ENCODE data around the gene GREM2. TPM values are rescaled to one million over a fixed set of nuclear protein-coding genes. Genes with fewer than 3 reads are reported as not detected.

Gene GREM2
- total RNA-seq, 1 donor from 2014 or later, result not detected

GRCh38 chr1:240599830-240600229 is 12.1 kb downstream of the GREM2 start:
- Mint-ChIP-seq H3K4me3 (ENCODE audit: low read depth) (no peak overlapping the region), H3K27ac (no peak overlapping the region), H3K36me3 (ENCODE audit: low read depth) (no peaks in the 10 kb centered on the region), H3K9me3 (no peaks in the 10 kb centered on the region), H3K27me3 (ENCODE audit: low read depth) (no peaks in the 10 kb centered on the region), H3K4me1 (ENCODE audit: low read depth) (no peaks in the 10 kb centered on the region)
- intact Hi-C loops (cut with micrococcal nuclease), result no loop called here
- DNase-seq (ENCODE audit: low spot score), result no peak

- no peaks in the 10 kb centered on the region for H3K36me3 Mint-ChIP-seq (ENCODE audit: low read depth)
- no peak overlapping the region for H3K27ac Mint-ChIP-seq
- intact Hi-C loops (cut with micrococcal nuclease), result no loop called here
- H3K9me3 Mint-ChIP-seq, result no peaks in the 10 kb centered on the region
- no peak overlapping the region for H3K4me3 Mint-ChIP-seq (ENCODE audit: low read depth)
- DNase-seq (ENCODE audit: low spot score), result no peak
- H3K27me3 Mint-ChIP-seq (ENCODE audit: low read depth), result no peaks in the 10 kb centered on the region
- no peaks in the 10 kb centered on the region for H3K4me1 Mint-ChIP-seq (ENCODE audit: low read depth)
These were observed 12.7 kb downstream of the GREM2 start for GRCh38 chr1:240599299-240599698.

GRCh38 chr1:240598216-240599001 is 13.5 kb downstream of the GREM2 start:
- H3K36me3 Mint-ChIP-seq (ENCODE audit: low read depth), result no peaks in the 10 kb centered on the region
- no peaks in the 10 kb centered on the region for H3K27me3 Mint-ChIP-seq (ENCODE audit: low read depth)
- H3K9me3 Mint-ChIP-seq, result no peaks in the 10 kb centered on the region
- no peaks in the 10 kb centered on the region for H3K4me1 Mint-ChIP-seq (ENCODE audit: low read depth)
- intact Hi-C loops (cut with micrococcal nuclease), result no loop called here
- no peak for DNase-seq (ENCODE audit: low spot score)
- H3K4me3 Mint-ChIP-seq (ENCODE audit: low read depth), result no peak overlapping the region
- no peak overlapping the region for H3K27ac Mint-ChIP-seq

GRCh38 chr1:240597153-240597745 is 14.7 kb downstream of the GREM2 start:
- Mint-ChIP-seq H3K27ac (no peak overlapping the region), H3K36me3 (ENCODE audit: low read depth) (no peaks in the 10 kb centered on the region), H3K27me3 (ENCODE audit: low read depth) (no peaks in the 10 kb centered on the region), H3K4me1 (ENCODE audit: low read depth) (no peaks in the 10 kb centered on the region), H3K4me3 (ENCODE audit: low read depth) (no peak overlapping the region), H3K9me3 (no peaks in the 10 kb centered on the region)
- no peak for DNase-seq (ENCODE audit: low spot score)
- intact Hi-C loops (cut with micrococcal nuclease), result no loop called here

- Mint-ChIP-seq H3K27me3 (ENCODE audit: low read depth) (no peaks in the 10 kb centered on the region), H3K36me3 (ENCODE audit: low read depth) (no peaks in the 10 kb centered on the region), H3K4me3 (ENCODE audit: low read depth) (no peak overlapping the region), H3K4me1 (ENCODE audit: low read depth) (no peaks in the 10 kb centered on the region), H3K27ac (no peak overlapping the region), H3K9me3 (no peaks in the 10 kb centered on the region)
- DNase-seq (ENCODE audit: low spot score), result no peak
- intact Hi-C loops (cut with micrococcal nuclease), result no loop called here
These were observed 16.5 kb downstream of the GREM2 start for GRCh38 chr1:240595476-240595875.

GRCh38 chr1:240591564-240591963 is 20.4 kb downstream of the GREM2 start:
- Mint-ChIP-seq H3K27me3 (ENCODE audit: low read depth) (no peaks in the 10 kb centered on the region), H3K4me3 (ENCODE audit: low read depth) (no peak overlapping the region), H3K4me1 (ENCODE audit: low read depth) (no peaks in the 10 kb centered on the region), H3K9me3 (no peaks in the 10 kb centered on the region), H3K27ac (no peak overlapping the region), H3K36me3 (ENCODE audit: low read depth) (no peaks in the 10 kb centered on the region)
- intact Hi-C loops (cut with micrococcal nuclease), result no loop called here
- no peak for DNase-seq (ENCODE audit: low spot score)

GRCh38 chr1:240591078-240591477 is 20.9 kb downstream of the GREM2 start:
- Mint-ChIP-seq H3K9me3 (no peaks in the 10 kb centered on the region), H3K36me3 (ENCODE audit: low read depth) (no peaks in the 10 kb centered on the region), H3K27ac (no peak overlapping the region), H3K4me1 (ENCODE audit: low read depth) (no peaks in the 10 kb centered on the region), H3K27me3 (ENCODE audit: low read depth) (no peaks in the 10 kb centered on the region), H3K4me3 (ENCODE audit: low read depth) (no peak overlapping the region)
- intact Hi-C loops (cut with micrococcal nuclease), result no loop called here
- no peak for DNase-seq (ENCODE audit: low spot score)

- Mint-ChIP-seq H3K36me3 (ENCODE audit: low read depth) (no peaks in the 10 kb centered on the region), H3K9me3 (no peaks in the 10 kb centered on the region), H3K27me3 (ENCODE audit: low read depth) (no peaks in the 10 kb centered on the region), H3K27ac (no peak overlapping the region), H3K4me3 (ENCODE audit: low read depth) (no peak overlapping the region), H3K4me1 (ENCODE audit: low read depth) (no peaks in the 10 kb centered on the region)
- intact Hi-C loops (cut with micrococcal nuclease), result no loop called here
- DNase-seq (ENCODE audit: low spot score), result no peak
These were observed 22.3 kb downstream of the GREM2 start for GRCh38 chr1:240589585-240590110.

- Mint-ChIP-seq H3K4me3 (ENCODE audit: low read depth) (no peak overlapping the region), H3K27me3 (ENCODE audit: low read depth) (no peaks in the 10 kb centered on the region), H3K36me3 (ENCODE audit: low read depth) (no peaks in the 10 kb centered on the region), H3K9me3 (no peaks in the 10 kb centered on the region), H3K27ac (no peak overlapping the region), H3K4me1 (ENCODE audit: low read depth) (no peaks in the 10 kb centered on the region)
- DNase-seq (ENCODE audit: low spot score), result no peak
- intact Hi-C loops (cut with micrococcal nuclease), result no loop called here
These were observed 25.9 kb downstream of the GREM2 start for GRCh38 chr1:240586006-240586405.

- Mint-ChIP-seq H3K27me3 (ENCODE audit: low read depth) (no peaks in the 10 kb centered on the region), H3K9me3 (no peaks in the 10 kb centered on the region), H3K27ac (no peak overlapping the region), H3K36me3 (ENCODE audit: low read depth) (no peaks in the 10 kb centered on the region), H3K4me1 (ENCODE audit: low read depth) (no peaks in the 10 kb centered on the region), H3K4me3 (ENCODE audit: low read depth) (no peak overlapping the region)
- intact Hi-C loops (cut with micrococcal nuclease), result no loop called here
- no peak for DNase-seq (ENCODE audit: low spot score)
These were observed 29.0 kb downstream of the GREM2 start for GRCh38 chr1:240582953-240583352.

GRCh38 chr1:240579511-240579910 is 32.4 kb downstream of the GREM2 start:
- no peaks in the 10 kb centered on the region for H3K36me3 Mint-ChIP-seq (ENCODE audit: low read depth)

GRCh38 chr1:240577095-240577494 is 34.9 kb downstream of the GREM2 start:
- Mint-ChIP-seq H3K4me1 (ENCODE audit: low read depth) (peaks cover 7% of the 10 kb centered on the region), H3K27me3 (ENCODE audit: low read depth) (peaks cover 3% of the 10 kb centered on the region), H3K4me3 (ENCODE audit: low read depth) (no peak overlapping the region), H3K9me3 (peaks cover 6% of the 10 kb centered on the region), H3K27ac (no peak overlapping the region), H3K36me3 (ENCODE audit: low read depth) (no peaks in the 10 kb centered on the region)
- no peak for DNase-seq (ENCODE audit: low spot score)
- intact Hi-C loops (cut with micrococcal nuclease), result no loop called here

More at GRCh38 chr1:240579511-240579910, 32.4 kb downstream of the GREM2 start:
- no peak for DNase-seq (ENCODE audit: low spot score)
- intact Hi-C loops (cut with micrococcal nuclease), result no loop called here
- H3K27me3 Mint-ChIP-seq (ENCODE audit: low read depth), result peaks cover 1% of the 10 kb centered on the region
- H3K4me1 Mint-ChIP-seq (ENCODE audit: low read depth), result peaks cover 7% of the 10 kb centered on the region
- no peak overlapping the region for H3K4me3 Mint-ChIP-seq (ENCODE audit: low read depth)
- no peak overlapping the region for H3K27ac Mint-ChIP-seq
- no peaks in the 10 kb centered on the region for H3K9me3 Mint-ChIP-seq

GRCh38 chr1:240575981-240576662 is 35.8 kb downstream of the GREM2 start:
- Mint-ChIP-seq H3K27me3 (ENCODE audit: low read depth) (peaks cover 3% of the 10 kb centered on the region), H3K4me1 (ENCODE audit: low read depth) (peaks cover 7% of the 10 kb centered on the region), H3K36me3 (ENCODE audit: low read depth) (no peaks in the 10 kb centered on the region), H3K9me3 (peaks cover 6% of the 10 kb centered on the region), H3K27ac (no peak overlapping the region), H3K4me3 (ENCODE audit: low read depth) (no peak overlapping the region)
- DNase-seq (ENCODE audit: low spot score), result peak; percentile 9
- intact Hi-C loops (cut with micrococcal nuclease), result no loop called here
